GM19193 (cell line): ENCODE data around the gene KRT79.

ENCODE experiments used
- POLR2A ChIP-seq: IDR thresholded peaks from 4 replicates; pipeline ENCODE4 v1.6.1; 2011; ENCODE audit not compliant: insufficient read depth, insufficient read length; ENCODE audit errors: extremely low read depth

KRT79 gene

GRCh38 chr12:52833922-52834726 lies at the start of gene KRT79:
TSS of gene KRT79 (minus strand) at chr12:52834311. CDS start at chr12:52834260, 51 bp downstream.
- no peak for TF ChIP-seq POLR2A

- TF ChIP-seq POLR2A = no peak
Observed at GRCh38 chr12:52879394-52880351, 45.6 kb upstream of the KRT79 start.

GRCh38 chr12:52878507-52879393 lies 44.6 kb upstream of the KRT79 start:
- no peak for TF ChIP-seq POLR2A

GRCh38 chr12:52877242-52877641 lies 43.1 kb upstream of the KRT79 start:
- TF ChIP-seq POLR2A = no peak

GRCh38 chr12:52876372-52876771 lies 42.3 kb upstream of the KRT79 start:
- TF ChIP-seq POLR2A = no peak

GRCh38 chr12:52874573-52875435 lies 40.7 kb upstream of the KRT79 start:
- no peak for TF ChIP-seq POLR2A

GRCh38 chr12:52873832-52874572 lies 39.9 kb upstream of the KRT79 start:
- TF ChIP-seq POLR2A = no peak

GRCh38 chr12:52873513-52873831 lies 39.4 kb upstream of the KRT79 start:
- TF ChIP-seq POLR2A = no peak

- TF ChIP-seq POLR2A = no peak
Observed at GRCh38 chr12:52872644-52873389, 38.7 kb upstream of the KRT79 start.

- TF ChIP-seq POLR2A = no peak
Observed at GRCh38 chr12:52871291-52872039, 37.4 kb upstream of the KRT79 start.

- no peak for TF ChIP-seq POLR2A
Observed at GRCh38 chr12:52870361-52871290, 36.5 kb upstream of the KRT79 start.
